ENCODE results near the gene RNF207. TPM values are rescaled to one million over a fixed set of nuclear protein-coding genes. Genes with fewer than 3 reads are reported as not detected.

Gene RNF207
- total and polyA plus RNA-seq, 2 experiments from 2014 or later, result 29.3 to 30.9 TPM

DNA sequence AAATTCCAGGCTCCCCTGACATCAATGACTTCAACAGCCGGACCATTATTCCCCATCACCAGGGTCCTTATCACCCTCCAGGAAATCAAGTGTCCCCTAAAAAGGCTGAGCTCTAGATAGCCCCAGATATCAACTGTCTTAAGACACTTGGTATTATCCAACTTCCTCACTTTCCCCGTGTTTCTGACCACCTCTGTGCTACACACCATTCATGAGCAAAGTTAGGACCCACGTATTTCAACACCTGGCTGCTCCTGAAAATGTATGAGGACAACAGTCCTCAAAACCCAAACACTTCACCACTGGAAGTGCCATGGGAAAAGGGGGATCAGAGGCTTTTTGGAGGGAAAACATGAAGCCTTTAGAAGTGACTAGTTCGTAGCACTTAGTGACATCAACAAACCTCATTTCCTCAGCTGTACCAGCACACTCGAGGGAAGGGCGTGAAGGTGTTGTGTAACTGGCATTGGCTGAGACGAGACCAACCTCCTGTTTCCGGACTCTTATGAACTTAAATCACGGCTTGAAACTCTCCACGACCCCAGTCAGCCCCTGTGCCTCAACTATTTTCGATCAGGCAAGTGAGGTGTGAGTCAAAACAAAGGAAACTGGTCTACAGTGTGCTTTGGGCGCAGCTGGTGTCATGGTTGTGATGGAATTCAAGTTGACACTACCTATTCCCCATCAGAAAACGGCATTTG, 21.7 kb upstream of the RNF207 start:
- H3K4me2 ChIP-seq, result no peak overlapping the region
- H3K4me1 ChIP-seq (ENCODE audit: insufficient read depth), result peaks cover 6% of the 10 kb centered on the region
- no peak overlapping the region for H2AFZ ChIP-seq
- no peak overlapping the region for H3K4me3 ChIP-seq
- peaks cover 19% of the 10 kb centered on the region for H3K27me3 ChIP-seq
- H4K20me1 ChIP-seq (ENCODE audit: insufficient read depth, poor library complexity, severe bottlenecking), result peaks cover 42% of the 10 kb centered on the region
- 89% methylated on average over 13 of the region's 13 CpGs for WGBS (ENCODE audit: low lambda C conversion rate, missing lambda C conversion rate)
- no peak overlapping the region for H3K27ac ChIP-seq
- no peaks in the 10 kb centered on the region for H3K9me2 ChIP-seq (replicated peaks; ENCODE audit: insufficient read depth)
- no peaks in the 10 kb centered on the region for H3K36me3 ChIP-seq (replicated peaks; ENCODE audit: insufficient read depth, low read depth)
- TF ChIP-seq, protein P1, sequence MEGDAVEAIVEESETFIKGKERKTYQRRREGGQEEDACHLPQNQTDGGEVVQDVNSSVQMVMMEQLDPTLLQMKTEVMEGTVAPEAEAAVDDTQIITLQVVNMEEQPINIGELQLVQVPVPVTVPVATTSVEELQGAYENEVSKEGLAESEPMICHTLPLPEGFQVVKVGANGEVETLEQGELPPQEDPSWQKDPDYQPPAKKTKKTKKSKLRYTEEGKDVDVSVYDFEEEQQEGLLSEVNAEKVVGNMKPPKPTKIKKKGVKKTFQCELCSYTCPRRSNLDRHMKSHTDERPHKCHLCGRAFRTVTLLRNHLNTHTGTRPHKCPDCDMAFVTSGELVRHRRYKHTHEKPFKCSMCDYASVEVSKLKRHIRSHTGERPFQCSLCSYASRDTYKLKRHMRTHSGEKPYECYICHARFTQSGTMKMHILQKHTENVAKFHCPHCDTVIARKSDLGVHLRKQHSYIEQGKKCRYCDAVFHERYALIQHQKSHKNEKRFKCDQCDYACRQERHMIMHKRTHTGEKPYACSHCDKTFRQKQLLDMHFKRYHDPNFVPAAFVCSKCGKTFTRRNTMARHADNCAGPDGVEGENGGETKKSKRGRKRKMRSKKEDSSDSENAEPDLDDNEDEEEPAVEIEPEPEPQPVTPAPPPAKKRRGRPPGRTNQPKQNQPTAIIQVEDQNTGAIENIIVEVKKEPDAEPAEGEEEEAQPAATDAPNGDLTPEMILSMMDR (IDR thresholded peaks at IDR 0.05; ENCODE audit: poor library complexity), result no peak
- TF ChIP-seq EZH2phosphoT487 (IDR thresholded peaks at IDR 0.05; ENCODE audit: low read depth, severe bottlenecking, unreplicated experiment), result no peak
- no peak for TF ChIP-seq EZH2 (IDR thresholded peaks at IDR 0.05; ENCODE audit: borderline replicate concordance)
- H3K9me3 ChIP-seq (ENCODE audit: low read depth), result no peaks in the 10 kb centered on the region
- no peak for DNase-seq (ENCODE audit: low spot score)
- peaks cover 11% of the 10 kb centered on the region for H3K79me2 ChIP-seq

DNA sequence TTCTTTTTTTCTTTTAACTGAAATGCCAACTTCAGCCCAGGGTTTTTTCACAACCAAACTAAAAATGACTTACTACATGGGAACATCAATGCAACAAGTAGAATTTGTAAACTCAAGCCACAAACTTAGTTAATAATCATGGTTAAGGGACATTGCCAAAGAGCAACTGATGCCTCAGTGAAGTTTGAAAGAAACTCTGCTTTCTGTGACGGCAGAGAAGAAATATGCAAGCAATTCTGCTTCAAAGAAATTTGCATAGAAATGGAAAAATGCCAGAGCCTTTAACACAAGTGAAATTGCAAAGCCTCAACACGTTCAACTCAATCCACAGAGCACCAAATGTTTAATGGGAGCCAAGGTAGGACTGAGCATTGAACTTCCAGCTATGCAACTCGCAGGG, 20.8 kb upstream of the RNF207 start:
- H3K36me3 ChIP-seq (replicated peaks; ENCODE audit: insufficient read depth, low read depth), result no peaks in the 10 kb centered on the region
- peaks cover 17% of the 10 kb centered on the region for H3K27me3 ChIP-seq
- peaks cover 50% of the 10 kb centered on the region for H4K20me1 ChIP-seq (ENCODE audit: insufficient read depth, poor library complexity, severe bottlenecking)
- H3K9me2 ChIP-seq (replicated peaks; ENCODE audit: insufficient read depth), result no peaks in the 10 kb centered on the region
- no peaks in the 10 kb centered on the region for H3K9me3 ChIP-seq (ENCODE audit: low read depth)
- DNase-seq (ENCODE audit: low spot score), result no peak
- H3K4me1 ChIP-seq (ENCODE audit: insufficient read depth), result peaks cover 6% of the 10 kb centered on the region
- 80% methylated on average over 3 of the region's 3 CpGs for WGBS (ENCODE audit: low lambda C conversion rate, missing lambda C conversion rate)
- no peak for TF ChIP-seq EZH2phosphoT487 (IDR thresholded peaks at IDR 0.05; ENCODE audit: low read depth, severe bottlenecking, unreplicated experiment)
- TF ChIP-seq, protein P1 (IDR thresholded peaks at IDR 0.05; ENCODE audit: poor library complexity), result no peak
- TF ChIP-seq EZH2 (IDR thresholded peaks at IDR 0.05; ENCODE audit: borderline replicate concordance), result no peak
- H3K27ac ChIP-seq, result no peak overlapping the region
- H2AFZ ChIP-seq, result no peak overlapping the region
- H3K4me3 ChIP-seq, result no peak overlapping the region
- H3K79me2 ChIP-seq, result peaks cover 20% of the 10 kb centered on the region
- H3K4me2 ChIP-seq, result no peak overlapping the region

GRCh38 chr1:6185635-6186382, 20.1 kb upstream of the RNF207 start:
- TF ChIP-seq EZH2phosphoT487 (IDR thresholded peaks at IDR 0.05; ENCODE audit: low read depth, severe bottlenecking, unreplicated experiment) (no peak), EZH2 (IDR thresholded peaks at IDR 0.05; ENCODE audit: borderline replicate concordance) (no peak)
- TF ChIP-seq, protein P1 (IDR thresholded peaks at IDR 0.05; ENCODE audit: poor library complexity), result peak; percentile 54
- H2AFZ ChIP-seq, result no peak overlapping the region
- no peak overlapping the region for H3K27ac ChIP-seq
- no peaks in the 10 kb centered on the region for H3K36me3 ChIP-seq (replicated peaks; ENCODE audit: insufficient read depth, low read depth)
- H3K9me3 ChIP-seq (ENCODE audit: low read depth), result no peaks in the 10 kb centered on the region
- no peak overlapping the region for H3K4me3 ChIP-seq
- peaks cover 57% of the 10 kb centered on the region for H4K20me1 ChIP-seq (ENCODE audit: insufficient read depth, poor library complexity, severe bottlenecking)
- H3K9me2 ChIP-seq (replicated peaks; ENCODE audit: insufficient read depth), result no peaks in the 10 kb centered on the region
- peaks cover 27% of the 10 kb centered on the region for H3K79me2 ChIP-seq
- H3K27me3 ChIP-seq, result peaks cover 12% of the 10 kb centered on the region
- H3K4me2 ChIP-seq, result no peak overlapping the region
- 77% methylated on average over 10 of the region's 10 CpGs for WGBS (ENCODE audit: low lambda C conversion rate, missing lambda C conversion rate)
- peaks cover 5% of the 10 kb centered on the region for H3K4me1 ChIP-seq (ENCODE audit: insufficient read depth)
- peak; percentile 60 for DNase-seq (ENCODE audit: low spot score)
